Suprapubic skin (tissue), 4 donors: Measurements from ENCODE around the gene THEM4.

ENCODE experiments used
- POLR2A ChIP-seq, 2 donors: fragments of 450-650 bp; IDR thresholded peaks; one replicate each; pipeline ENCODE4 v1.6.1; 2017; ENCODE audit warnings: antibody characterized with exemption in 2 of 2, mild to moderate bottlenecking in 2 of 2, moderate library complexity in 2 of 2
- POLR2AphosphoS5 ChIP-seq, 3 donors: sonication (generic); formaldehyde crosslinking; IDR thresholded peaks; one replicate each; pipeline ENCODE4 v1.6.1; 2017; ENCODE audit warnings: antibody characterized with exemption in 3 of 3
- TF ChIP-seq, protein P1 (sequence below), 2 donors: fragments of 200-600 bp in 1 of 2; fragments of 450-650 bp in 1 of 2; sonication (generic) in 1 of 2; IDR thresholded peaks; one replicate each; pipeline ENCODE4 v1.5.1; 2016 to 2019; ENCODE audit warnings: antibody characterized with exemption in 2 of 2, mild to moderate bottlenecking in 1 of 2, moderate library complexity in 1 of 2

DNA sequence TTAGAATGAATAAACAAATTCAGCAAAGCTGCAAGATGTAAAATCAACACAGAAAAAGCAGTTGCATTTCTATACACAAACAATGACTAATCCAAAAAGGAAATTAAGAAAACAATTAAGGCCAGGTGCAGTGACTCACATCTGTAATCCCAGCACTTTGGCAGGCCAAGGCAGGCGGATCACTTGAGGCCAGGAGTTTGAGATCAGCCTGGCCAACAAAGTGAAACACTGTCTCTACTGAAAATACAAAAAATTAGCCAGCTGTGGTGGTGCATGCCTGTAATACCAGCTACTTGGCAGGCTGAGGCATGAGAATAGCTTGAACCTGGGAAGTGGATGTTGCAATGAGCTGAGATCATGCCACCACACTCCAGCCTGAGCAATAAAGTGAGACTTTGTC, 22.3 kb downstream of the THEM4 start:
- TF ChIP-seq, protein P1, sequence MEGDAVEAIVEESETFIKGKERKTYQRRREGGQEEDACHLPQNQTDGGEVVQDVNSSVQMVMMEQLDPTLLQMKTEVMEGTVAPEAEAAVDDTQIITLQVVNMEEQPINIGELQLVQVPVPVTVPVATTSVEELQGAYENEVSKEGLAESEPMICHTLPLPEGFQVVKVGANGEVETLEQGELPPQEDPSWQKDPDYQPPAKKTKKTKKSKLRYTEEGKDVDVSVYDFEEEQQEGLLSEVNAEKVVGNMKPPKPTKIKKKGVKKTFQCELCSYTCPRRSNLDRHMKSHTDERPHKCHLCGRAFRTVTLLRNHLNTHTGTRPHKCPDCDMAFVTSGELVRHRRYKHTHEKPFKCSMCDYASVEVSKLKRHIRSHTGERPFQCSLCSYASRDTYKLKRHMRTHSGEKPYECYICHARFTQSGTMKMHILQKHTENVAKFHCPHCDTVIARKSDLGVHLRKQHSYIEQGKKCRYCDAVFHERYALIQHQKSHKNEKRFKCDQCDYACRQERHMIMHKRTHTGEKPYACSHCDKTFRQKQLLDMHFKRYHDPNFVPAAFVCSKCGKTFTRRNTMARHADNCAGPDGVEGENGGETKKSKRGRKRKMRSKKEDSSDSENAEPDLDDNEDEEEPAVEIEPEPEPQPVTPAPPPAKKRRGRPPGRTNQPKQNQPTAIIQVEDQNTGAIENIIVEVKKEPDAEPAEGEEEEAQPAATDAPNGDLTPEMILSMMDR (IDR thresholded peaks at IDR 0.05): no peak
- TF ChIP-seq POLR2A (IDR thresholded peaks at IDR 0.05): no peak
- TF ChIP-seq POLR2AphosphoS5 (IDR thresholded peaks at IDR 0.05): no peak
